Neural progenitor cell (in vitro differentiated cells): ENCODE results near the gene TREM2. TPM values are rescaled to one million over a fixed set of nuclear protein-coding genes. Genes with fewer than 3 reads are reported as not detected.

Experiments used
- DNase-seq: peaks from one replicate; pipeline ENCODE4 v3.0.0-alpha.2; 2016; ENCODE audit warnings: low spot score
- H2AFZ ChIP-seq: fragments of 200-600 bp; sonication (generic); replicated peaks from 2 replicates; pipeline ENCODE4 v1.6.1; 2016; ENCODE audit warnings: antibody characterized with exemption
- H3F3A ChIP-seq: fragments of 200-600 bp; sonication (generic); 2 replicates; pipeline ENCODE4 v1.6.1; 2016; ENCODE audit warnings: antibody characterized with exemption, low read depth
- H3K27ac ChIP-seq: fragments of 200-600 bp; sonication (generic); 2 replicates; pipeline ENCODE4 v1.5.1; 2016; ENCODE audit warnings: mild to moderate bottlenecking
- H3K27me3 ChIP-seq: fragments of 200-600 bp; sonication (generic); 2 replicates; pipeline ENCODE4 v1.6.1; 2016; ENCODE audit warnings: mild to moderate bottlenecking, moderate library complexity
- H3K36me3 ChIP-seq: fragments of 200-600 bp; sonication (generic); 2 replicates; pipeline ENCODE4 v1.5.1; 2016
- H3K4me1 ChIP-seq: fragments of 200-600 bp; sonication (generic); 2 replicates; pipeline ENCODE4 v1.6.1; 2016; ENCODE audit warnings: mixed run types
- H3K4me2 ChIP-seq: fragments of 200-600 bp; sonication (generic); 2 replicates; pipeline ENCODE4 v1.6.1; 2016
- H3K4me3 ChIP-seq: fragments of 200-600 bp; sonication (generic); 2 replicates; pipeline ENCODE4 v1.5.1; 2016
- H3K79me2 ChIP-seq: fragments of 200-600 bp; sonication (generic); 2 replicates; pipeline ENCODE4 v1.6.1; 2016; ENCODE audit warnings: low read depth
- H3K9ac ChIP-seq: fragments of 200-600 bp; sonication (generic); 2 replicates; pipeline ENCODE4 v1.6.1; 2016
- H3K9me3 ChIP-seq: fragments of 200-600 bp; sonication (generic); 2 replicates; pipeline ENCODE4 v1.5.1; 2016; ENCODE audit warnings: low read depth
- H4K20me1 ChIP-seq: fragments of 200-600 bp; sonication (generic); 2 replicates; pipeline ENCODE4 v1.6.1; 2016; ENCODE audit warnings: low read depth
- H3K27ac Mint-ChIP-seq: 3 replicates; pipeline ENCODE4 v1.8.0; 2021; ENCODE audit warnings: mixed read lengths
- H3K27me3 Mint-ChIP-seq: 2 replicates; pipeline ENCODE4 v1.8.0; 2022; ENCODE audit warnings: low read depth, mild to moderate bottlenecking, inconsistent platforms, moderate library complexity, mixed read lengths; ENCODE audit not compliant: insufficient read depth
- H3K36me3 Mint-ChIP-seq: 3 replicates; pipeline ENCODE4 v1.8.0; 2021; ENCODE audit warnings: mixed read lengths
- H3K4me1 Mint-ChIP-seq: 3 replicates; pipeline ENCODE4 v1.8.0; 2021; ENCODE audit warnings: mixed read lengths
- H3K4me3 Mint-ChIP-seq: 3 replicates; pipeline ENCODE4 v1.8.0; 2021; ENCODE audit warnings: mild to moderate bottlenecking, moderate library complexity, mixed read lengths
- H3K9me3 Mint-ChIP-seq: 3 replicates; pipeline ENCODE4 v1.8.0; 2020; ENCODE audit warnings: mixed read lengths
- CTCF ChIP-seq: fragments of 200-600 bp; sonication (generic); IDR thresholded peaks from 2 replicates; pipeline ENCODE4 v1.5.1; 2017; ENCODE audit warnings: antibody characterized with exemption, mild to moderate bottlenecking
- EZH2 ChIP-seq: fragments of 200-600 bp; sonication (generic); IDR thresholded peaks from 2 replicates; pipeline ENCODE4 v1.6.1; 2017; ENCODE audit warnings: antibody characterized with exemption, mild to moderate bottlenecking, moderate library complexity
- EZH2phosphoT487 ChIP-seq: fragments of 200-600 bp; sonication (generic); IDR thresholded peaks from 2 replicates; pipeline ENCODE4 v1.6.1; 2017; ENCODE audit warnings: antibody characterized with exemption
- total RNA-seq: library from RNA; depleted of rRNA; stranded (reverse); fragments of >200 nt; gene quantifications from 2 replicates; pipeline ENCODE4 v1.2.3, GENCODE V29; 2015; ENCODE audit warnings: low replicate concordance

Gene TREM2
- total RNA-seq, result not detected in 2 replicates

DNA sequence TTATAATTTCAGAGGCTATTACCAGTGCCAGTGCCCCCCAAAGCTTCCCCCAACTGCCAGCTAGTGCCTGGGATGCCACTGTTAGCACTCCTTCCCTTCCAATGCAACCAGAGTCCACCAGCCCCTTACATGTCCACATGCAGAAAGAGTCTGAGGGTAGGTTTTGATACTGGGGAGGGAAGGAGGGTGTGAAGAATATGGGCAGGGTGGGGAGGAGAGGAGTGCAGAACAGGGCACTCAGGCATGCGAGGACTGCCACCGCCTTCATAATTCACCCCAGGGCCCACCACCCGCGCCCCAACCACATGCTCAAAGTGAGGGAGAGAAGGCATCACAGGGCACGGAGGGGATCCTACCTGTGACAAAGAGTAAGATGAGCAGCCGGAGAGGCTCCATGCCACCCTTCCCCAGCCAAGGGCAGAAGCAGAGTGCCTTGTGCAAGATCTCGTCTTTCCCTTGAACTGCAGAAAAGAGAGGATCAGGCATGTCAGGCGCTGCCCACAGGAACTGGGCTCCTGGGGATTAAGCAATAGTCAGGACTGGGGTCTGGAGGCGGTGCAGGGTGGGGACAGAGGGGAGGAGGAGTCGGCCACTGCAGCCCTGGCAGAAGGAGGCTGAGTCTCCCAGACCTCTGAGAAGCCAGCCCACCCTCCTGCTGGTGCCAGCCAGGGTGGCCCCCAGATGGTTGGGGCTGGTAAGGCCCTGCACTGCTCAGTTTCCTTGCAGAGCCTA lies at the start of gene TREM2:
Gene TREM2, minus strand, starts transcription at position 430 of the 732 bp plus-strand sequence. Its CDS starts 34 bp downstream, at position 396.
- H3K27me3 Mint-ChIP-seq, result peaks cover 3% of the 10 kb centered on the region
- no peaks in the 10 kb centered on the region for H3K4me1 Mint-ChIP-seq
- no peak within 1 kb of the TSS for H3K9ac ChIP-seq
- DNase-seq, result no peak
- no peak within 1 kb of the TSS for H3K4me2 ChIP-seq
- H3K36me3 ChIP-seq, result no peaks in the 10 kb centered on the region
- H3K36me3 Mint-ChIP-seq, result no peaks in the 10 kb centered on the region
- H2AFZ ChIP-seq, result no peak within 1 kb of the TSS
- no peaks in the 10 kb centered on the region for H4K20me1 ChIP-seq
- H3K79me2 ChIP-seq, result no peaks in the 10 kb centered on the region
- H3K27ac Mint-ChIP-seq, result no peak within 1 kb of the TSS
- no peaks in the 10 kb centered on the region for H3K9me3 ChIP-seq
- no peaks in the 10 kb centered on the region for H3K27me3 ChIP-seq
- no peak within 1 kb of the TSS for H3K4me3 Mint-ChIP-seq
- no peak within 1 kb of the TSS for H3K27ac ChIP-seq
- H3K4me3 ChIP-seq, result no peak within 1 kb of the TSS
- TF ChIP-seq CTCF (no peak), EZH2 (no peak), EZH2phosphoT487 (no peak)
- no peaks in the 10 kb centered on the region for H3F3A ChIP-seq
- no peaks in the 10 kb centered on the region for H3K4me1 ChIP-seq
- H3K9me3 Mint-ChIP-seq, result no peaks in the 10 kb centered on the region

GRCh38 chr6:41209547-41210320 lies 46.8 kb upstream of the TREM2 start:
- peaks cover 2% of the 10 kb centered on the region for H3K36me3 Mint-ChIP-seq
- H4K20me1 ChIP-seq, result no peaks in the 10 kb centered on the region
- H3K9me3 ChIP-seq, result no peaks in the 10 kb centered on the region
- no peak for DNase-seq
- H3K36me3 ChIP-seq, result no peaks in the 10 kb centered on the region
- TF ChIP-seq CTCF, result no peak
- no peak for TF ChIP-seq EZH2
- no peak for TF ChIP-seq EZH2phosphoT487
- no peaks in the 10 kb centered on the region for H3K27me3 ChIP-seq
- no peak overlapping the region for H3K4me2 ChIP-seq
- H3K4me3 Mint-ChIP-seq, result no peak overlapping the region
- H3K4me3 ChIP-seq, result no peak overlapping the region
- H3K4me1 Mint-ChIP-seq, result no peaks in the 10 kb centered on the region
- H3K79me2 ChIP-seq, result no peaks in the 10 kb centered on the region
- no peak overlapping the region for H3K9ac ChIP-seq
- H3K27ac ChIP-seq, result no peak overlapping the region
- H2AFZ ChIP-seq, result no peak overlapping the region
- no peak overlapping the region for H3K27ac Mint-ChIP-seq
- H3F3A ChIP-seq, result no peaks in the 10 kb centered on the region
- H3K4me1 ChIP-seq, result no peaks in the 10 kb centered on the region
- H3K9me3 Mint-ChIP-seq, result peaks cover 2% of the 10 kb centered on the region
- H3K27me3 Mint-ChIP-seq, result no peaks in the 10 kb centered on the region

DNA sequence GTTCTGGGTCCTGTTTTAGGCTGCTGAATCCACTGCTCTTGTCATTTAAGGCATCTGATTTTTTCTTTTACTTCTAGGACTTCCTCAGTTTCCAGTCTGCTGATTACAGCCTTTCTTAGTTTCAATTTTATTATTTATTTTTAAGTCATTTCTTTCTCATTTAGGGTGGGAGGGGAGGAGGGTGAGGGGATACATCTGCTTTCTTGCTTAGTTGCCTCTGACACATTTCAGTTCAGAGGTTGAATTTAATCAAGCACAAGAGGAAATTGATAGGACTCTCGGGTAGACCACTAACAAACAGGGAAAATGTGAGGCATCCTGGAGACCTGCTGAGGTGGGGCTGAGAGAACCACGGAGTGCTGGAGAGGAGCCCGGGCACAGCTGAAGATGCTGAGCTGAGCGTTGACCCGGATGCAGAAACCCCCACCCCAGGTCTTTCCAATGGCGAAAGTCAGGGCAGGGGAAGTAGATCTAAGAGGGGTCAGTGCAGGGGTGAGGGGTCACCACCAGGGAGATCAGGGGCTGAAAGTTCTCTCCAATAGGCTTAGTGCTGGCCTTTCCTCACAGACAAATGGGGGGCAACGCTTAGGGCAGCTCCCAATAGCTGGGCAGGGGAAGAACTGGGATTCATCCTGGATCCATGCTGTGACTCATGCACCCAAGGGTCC lies 45.7 kb upstream of the TREM2 start:
- no peaks in the 10 kb centered on the region for H3K27me3 ChIP-seq
- no peaks in the 10 kb centered on the region for H3K4me1 ChIP-seq
- Mint-ChIP-seq H3K4me3 (no peak overlapping the region), H3K9me3 (peaks cover 2% of the 10 kb centered on the region), H3K27ac (no peak overlapping the region), H3K36me3 (peaks cover 2% of the 10 kb centered on the region), H3K27me3 (no peaks in the 10 kb centered on the region), H3K4me1 (no peaks in the 10 kb centered on the region)
- no peak overlapping the region for H3K4me3 ChIP-seq
- no peaks in the 10 kb centered on the region for H3K36me3 ChIP-seq
- no peak overlapping the region for H3K9ac ChIP-seq
- no peaks in the 10 kb centered on the region for H4K20me1 ChIP-seq
- no peak overlapping the region for H3K4me2 ChIP-seq
- TF ChIP-seq EZH2, result no peak
- no peak for TF ChIP-seq CTCF
- no peak for TF ChIP-seq EZH2phosphoT487
- H3F3A ChIP-seq, result no peaks in the 10 kb centered on the region
- no peak overlapping the region for H3K27ac ChIP-seq
- H2AFZ ChIP-seq, result no peak overlapping the region
- no peaks in the 10 kb centered on the region for H3K9me3 ChIP-seq
- no peaks in the 10 kb centered on the region for H3K79me2 ChIP-seq
- DNase-seq, result no peak
